C4-2B (cell line): ENCODE data around the gene AKT1S1.

Experiments
- CTCF ChIP-seq: fragments of 450-650 bp; conservative IDR thresholded peaks from 2 replicates; pipeline ENCODE4 v1.5.1; 2017; ENCODE audit warnings: mild to moderate bottlenecking
- ZFX ChIP-seq: fragments of 450-650 bp; IDR thresholded peaks from 2 replicates; pipeline ENCODE4 v1.6.1; 2017

- TF ChIP-seq CTCF (no peak), ZFX (no peak)
These were observed 39.7 kb downstream of the AKT1S1 start for GRCh38 chr19:49837425-49837824.
